ENCODE data around the gene LRP1B. TPM values are rescaled to one million over a fixed set of nuclear protein-coding genes. Genes with fewer than 3 reads are reported as not detected.

LRP1B gene
- total RNA-seq, 1 experiment from 2014 or later: not detected

DNA sequence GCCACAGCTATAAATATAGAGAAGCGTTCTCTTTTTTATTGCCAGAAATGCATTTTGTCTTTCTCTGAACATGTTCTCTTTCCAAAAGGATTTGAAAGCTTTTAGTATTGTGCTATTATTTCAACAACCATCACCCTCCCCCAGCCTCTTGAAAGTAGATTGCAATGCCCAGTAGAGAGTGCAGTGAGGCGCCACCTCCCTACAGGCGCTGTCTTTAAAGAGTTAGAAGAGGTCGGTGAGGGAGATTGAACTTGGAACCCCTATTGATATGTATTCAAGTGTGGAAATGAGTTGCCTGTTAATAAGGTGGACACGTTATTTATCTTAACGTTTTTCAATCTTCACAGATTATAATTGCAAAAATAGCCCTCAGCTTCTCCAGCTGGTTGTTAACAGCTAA is 360.3 kb downstream of the LRP1B start:
- no peak for DNase-seq (ENCODE audit: low read depth)

GRCh38 chr2:141767691-141768090 is 363.1 kb downstream of the LRP1B start:
- DNase-seq (ENCODE audit: low read depth): no peak

DNA sequence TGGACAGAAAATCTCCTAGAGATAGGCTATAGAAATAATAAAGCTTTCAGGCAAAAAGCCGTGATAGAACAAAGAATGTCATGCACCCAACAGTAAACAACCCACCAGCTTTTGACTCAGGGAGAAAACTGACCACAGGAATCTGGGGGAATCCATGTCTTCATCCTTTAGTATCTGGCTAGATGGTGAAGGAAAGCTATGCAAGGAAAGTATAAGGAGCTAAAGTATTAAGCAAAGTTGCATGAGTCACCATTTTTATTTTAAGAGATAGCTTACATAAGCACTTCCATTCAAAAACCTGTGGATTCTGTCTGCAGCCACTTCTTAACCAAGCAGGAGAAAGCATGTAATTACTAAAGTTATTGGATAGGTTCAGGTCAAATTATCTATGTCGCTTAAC is 363.8 kb downstream of the LRP1B start:
- peak; percentile 18 for DNase-seq (ENCODE audit: low read depth)

- DNase-seq (ENCODE audit: low read depth): no peak
These were observed 364.6 kb downstream of the LRP1B start for GRCh38 chr2:141766225-141766624.

DNA sequence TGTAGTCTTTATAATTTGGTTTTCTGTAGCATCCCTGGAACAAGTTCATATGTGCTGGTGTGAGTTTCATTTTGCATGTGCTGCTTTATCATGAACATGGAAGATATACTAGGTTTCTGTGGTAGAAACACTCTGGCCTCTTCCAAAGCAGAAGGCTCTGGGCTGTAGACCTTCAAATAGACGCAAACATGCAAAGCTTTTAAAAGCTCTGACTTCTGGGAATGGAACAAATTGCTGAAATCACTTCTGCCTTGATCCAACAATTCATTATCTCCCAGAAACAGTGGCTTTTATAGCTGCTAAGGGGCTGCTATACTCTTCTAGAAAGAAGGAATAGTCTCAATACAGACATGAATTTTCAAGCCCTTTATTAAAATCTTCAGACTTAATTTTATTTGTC is 382.2 kb downstream of the LRP1B start:
- DNase-seq (ENCODE audit: low read depth): no peak

DNA sequence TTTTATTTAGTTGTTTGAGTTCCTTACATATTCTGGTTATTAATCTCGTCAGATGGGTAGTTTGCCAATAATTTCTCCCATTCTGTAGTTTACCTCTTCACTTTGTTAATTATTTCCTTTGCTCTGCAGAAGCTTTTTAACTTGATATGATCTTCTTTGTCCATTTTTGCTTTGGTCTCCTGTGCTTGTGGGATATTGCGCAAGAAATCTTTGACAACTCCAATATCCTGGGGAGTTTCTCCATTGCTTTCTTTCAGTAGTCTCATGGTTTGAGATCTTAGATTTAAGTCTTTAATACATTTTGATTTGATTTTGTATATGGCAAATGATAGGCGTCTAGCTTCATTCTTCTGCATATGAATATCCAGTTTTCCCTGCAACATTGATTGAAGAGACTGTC is 389.2 kb downstream of the LRP1B start:
- no peak for DNase-seq (ENCODE audit: low read depth)

GRCh38 chr2:141737492-141738255 is 393.1 kb downstream of the LRP1B start:
- DNase-seq (ENCODE audit: low read depth): no peak

GRCh38 chr2:141736466-141736865 is 394.4 kb downstream of the LRP1B start:
- no peak for DNase-seq (ENCODE audit: low read depth)

GRCh38 chr2:141728886-141729285 is 401.9 kb downstream of the LRP1B start:
- no peak for DNase-seq (ENCODE audit: low read depth)

GRCh38 chr2:141728142-141728541 is 402.7 kb downstream of the LRP1B start:
- no peak for DNase-seq (ENCODE audit: low read depth)

GRCh38 chr2:141724426-141724825 is 406.4 kb downstream of the LRP1B start:
- no peak for DNase-seq (ENCODE audit: low read depth)

GRCh38 chr2:141723814-141724213 is 407.0 kb downstream of the LRP1B start:
- no peak for DNase-seq (ENCODE audit: low read depth)

GRCh38 chr2:141720476-141720875 is 410.3 kb downstream of the LRP1B start:
- DNase-seq (ENCODE audit: low read depth): no peak

- DNase-seq (ENCODE audit: low read depth): no peak
These were observed 416.3 kb downstream of the LRP1B start for GRCh38 chr2:141714496-141714895.

GRCh38 chr2:141711627-141712026 is 419.2 kb downstream of the LRP1B start:
- no peak for DNase-seq (ENCODE audit: low read depth)

DNA sequence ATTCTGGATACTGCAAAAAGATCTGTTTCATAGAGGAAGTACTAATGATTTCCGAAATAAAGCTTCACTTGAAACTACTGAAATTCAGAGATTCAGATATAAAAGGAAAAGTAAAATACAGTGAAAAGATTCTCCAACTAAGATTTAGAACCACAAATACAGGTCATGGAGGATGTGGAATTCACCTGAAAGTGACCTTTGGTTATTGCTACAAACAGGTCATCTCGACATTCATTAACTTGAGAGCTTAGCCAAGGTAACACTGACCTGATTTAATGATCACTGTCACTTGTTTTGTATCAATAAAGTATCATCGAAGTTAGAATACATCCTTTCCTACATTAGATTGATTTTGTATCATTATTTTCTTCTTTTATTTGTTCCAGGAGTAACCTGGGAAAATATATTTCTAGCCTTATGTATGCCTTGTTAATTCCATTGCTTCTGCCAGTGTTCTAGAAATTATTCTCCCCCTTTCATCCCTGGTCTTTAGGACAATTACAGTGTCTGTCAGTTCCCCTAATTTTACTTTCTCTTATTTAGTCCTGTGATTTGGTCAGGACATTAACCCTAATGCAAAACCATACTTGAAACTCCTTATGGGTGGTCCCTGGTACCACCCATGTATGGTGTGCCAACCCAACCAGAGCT is 420.1 kb downstream of the LRP1B start:
- DNase-seq (ENCODE audit: low read depth): no peak

GRCh38 chr2:141709756-141710155 is 421.1 kb downstream of the LRP1B start:
- DNase-seq (ENCODE audit: low read depth): no peak

- no peak for DNase-seq (ENCODE audit: low read depth)
These were observed 423.3 kb downstream of the LRP1B start for GRCh38 chr2:141707486-141707885.

GRCh38 chr2:141704541-141704940 is 426.3 kb downstream of the LRP1B start:
- no peak for DNase-seq (ENCODE audit: low read depth)

DNA sequence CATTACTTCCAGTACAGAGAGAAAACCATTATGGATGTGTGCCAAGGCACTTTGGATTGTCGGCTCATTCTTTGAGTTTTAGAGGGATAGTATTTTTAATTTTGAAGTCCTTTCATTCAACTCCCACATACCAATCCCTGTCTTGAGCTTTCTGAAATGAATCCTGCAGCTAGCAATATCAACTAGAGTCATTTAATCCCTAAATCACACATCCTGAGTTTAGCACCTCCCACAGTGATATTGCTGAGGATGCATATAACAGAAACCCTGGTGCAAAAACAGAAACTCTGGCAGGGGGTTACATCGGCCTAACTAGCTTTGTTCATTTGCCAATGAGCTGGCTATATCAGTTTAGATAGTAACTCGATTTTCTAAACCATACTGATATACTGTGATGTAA is 427.3 kb downstream of the LRP1B start:
- DNase-seq (ENCODE audit: low read depth): no peak

GRCh38 chr2:141701618-141702017 is 429.2 kb downstream of the LRP1B start:
- DNase-seq (ENCODE audit: low read depth): no peak

DNA sequence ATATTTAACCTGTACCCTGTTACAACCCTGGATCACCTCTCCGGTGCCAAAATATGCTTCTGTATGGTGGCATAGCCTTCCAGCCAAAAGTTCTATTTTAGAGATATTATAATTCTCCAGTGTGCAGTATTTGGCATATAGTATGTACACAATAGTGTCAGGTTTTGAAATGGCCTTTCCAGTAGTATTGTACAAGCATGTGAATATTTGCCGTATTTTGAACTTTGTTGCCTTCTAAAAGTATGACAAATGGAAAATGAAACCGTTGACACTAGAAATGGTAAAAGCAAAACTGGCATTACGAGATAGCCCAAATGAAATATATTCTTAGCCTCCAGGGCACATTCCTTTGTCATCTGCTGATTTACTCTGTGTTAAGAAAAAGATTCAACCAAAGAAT is 431.2 kb downstream of the LRP1B start:
- DNase-seq (ENCODE audit: low read depth): no peak

- no peak for DNase-seq (ENCODE audit: low read depth)
These were observed 432.3 kb downstream of the LRP1B start for GRCh38 chr2:141698500-141698899.

- no peak for DNase-seq (ENCODE audit: low read depth)
These were observed 433.8 kb downstream of the LRP1B start for GRCh38 chr2:141697035-141697434.

Data from M059J (cell line).